Measurements from ENCODE around the gene PLEKHG1.

PLEKHG1 gene

GRCh38 chr6:150624191-150624590 lies 24.5 kb downstream of the PLEKHG1 start:
- H3K27ac ChIP-seq: no peak overlapping the region
- TF ChIP-seq CTCF (conservative IDR thresholded peaks at IDR 0.05): no peak

GRCh38 chr6:150625927-150626326 lies 26.2 kb downstream of the PLEKHG1 start:
- TF ChIP-seq CTCF (conservative IDR thresholded peaks at IDR 0.05): no peak
- H3K27ac ChIP-seq: no peak overlapping the region

- no peak for TF ChIP-seq CTCF (conservative IDR thresholded peaks at IDR 0.05)
- no peak overlapping the region for H3K27ac ChIP-seq
Measured at GRCh38 chr6:150627154-150627553, 27.5 kb downstream of the PLEKHG1 start.

GRCh38 chr6:150627585-150628025 lies 27.9 kb downstream of the PLEKHG1 start:
- H3K27ac ChIP-seq: no peak overlapping the region
- no peak for TF ChIP-seq CTCF (conservative IDR thresholded peaks at IDR 0.05)

GRCh38 chr6:150628908-150629307 lies 29.2 kb downstream of the PLEKHG1 start:
- no peak overlapping the region for H3K27ac ChIP-seq
- TF ChIP-seq CTCF (conservative IDR thresholded peaks at IDR 0.05): no peak

- no peak overlapping the region for H3K27ac ChIP-seq
Measured at GRCh38 chr6:150631283-150631983, 31.7 kb downstream of the PLEKHG1 start.

More at GRCh38 chr6:150631283-150631983, 31.7 kb downstream of the PLEKHG1 start:
- no peak for TF ChIP-seq CTCF (conservative IDR thresholded peaks at IDR 0.05)
